ENCODE measurements around the gene FANCC. TPM values are rescaled to one million over a fixed set of nuclear protein-coding genes. Genes with fewer than 3 reads are reported as not detected.

FANCC gene
- total and polyA plus RNA-seq, 2 of the 13 experiments (the other 11 are each of a cell fraction or from before 2014, with no cell fraction given), result 7.4 to 8.6 TPM

DNA sequence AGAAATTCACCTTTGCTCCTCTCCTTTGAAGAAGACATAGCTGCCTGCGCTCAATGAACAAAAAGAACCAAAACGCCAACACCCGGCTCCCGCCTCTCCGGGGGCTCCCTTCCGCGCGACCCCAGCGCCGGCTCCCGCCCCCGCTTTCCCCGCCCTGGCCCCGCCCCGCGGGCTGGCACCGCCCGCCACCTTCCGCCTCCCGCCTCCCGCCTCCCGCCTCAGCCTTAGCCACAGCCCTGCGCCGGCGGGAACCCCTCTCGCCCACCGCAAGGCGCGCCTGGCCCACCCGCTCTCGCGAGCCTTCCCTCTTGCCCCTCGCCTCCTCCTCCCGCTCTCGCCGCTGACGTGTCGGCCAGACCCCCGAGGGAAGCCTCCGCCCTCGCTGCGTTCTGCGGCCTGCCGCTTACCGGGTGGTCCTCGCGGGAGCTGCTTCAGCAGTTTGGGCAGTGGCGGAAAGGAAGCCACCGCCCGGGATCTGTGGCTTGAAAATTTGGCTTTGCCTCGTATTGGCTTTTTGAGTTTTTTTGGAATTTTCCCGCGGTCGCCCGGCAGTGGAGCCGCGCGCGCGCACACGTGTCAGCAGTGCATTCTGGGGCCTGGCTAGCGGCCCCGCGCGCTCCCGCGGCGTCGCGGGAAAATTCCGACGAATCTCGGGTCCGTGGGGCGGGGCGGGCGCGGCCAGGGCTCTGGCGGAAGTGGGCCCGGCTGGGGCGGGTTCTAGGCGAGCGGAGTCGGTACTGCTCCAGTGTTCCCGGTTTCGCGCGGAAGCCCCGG, at the start of gene FANCC (continued):
- TF ChIP-seq ZNF331 (CRISPR knock-in tag; IDR thresholded peaks at IDR 0.05), result peak; percentile 30; the same call in 1 of the 2 replicates
- TF ChIP-seq TFE3 (CRISPR knock-in tag; IDR thresholded peaks at IDR 0.05), result peak; percentile 59
- peak; percentile 64 for TF ChIP-seq MED8 (CRISPR knock-in tag; IDR thresholded peaks at IDR 0.05; ENCODE audit: insufficient replicate concordance)
- no peak for TF ChIP-seq RFX5 (IDR thresholded peaks at IDR 0.05; ENCODE audit: low read depth, low read length)
- TF ChIP-seq, protein P1, sequence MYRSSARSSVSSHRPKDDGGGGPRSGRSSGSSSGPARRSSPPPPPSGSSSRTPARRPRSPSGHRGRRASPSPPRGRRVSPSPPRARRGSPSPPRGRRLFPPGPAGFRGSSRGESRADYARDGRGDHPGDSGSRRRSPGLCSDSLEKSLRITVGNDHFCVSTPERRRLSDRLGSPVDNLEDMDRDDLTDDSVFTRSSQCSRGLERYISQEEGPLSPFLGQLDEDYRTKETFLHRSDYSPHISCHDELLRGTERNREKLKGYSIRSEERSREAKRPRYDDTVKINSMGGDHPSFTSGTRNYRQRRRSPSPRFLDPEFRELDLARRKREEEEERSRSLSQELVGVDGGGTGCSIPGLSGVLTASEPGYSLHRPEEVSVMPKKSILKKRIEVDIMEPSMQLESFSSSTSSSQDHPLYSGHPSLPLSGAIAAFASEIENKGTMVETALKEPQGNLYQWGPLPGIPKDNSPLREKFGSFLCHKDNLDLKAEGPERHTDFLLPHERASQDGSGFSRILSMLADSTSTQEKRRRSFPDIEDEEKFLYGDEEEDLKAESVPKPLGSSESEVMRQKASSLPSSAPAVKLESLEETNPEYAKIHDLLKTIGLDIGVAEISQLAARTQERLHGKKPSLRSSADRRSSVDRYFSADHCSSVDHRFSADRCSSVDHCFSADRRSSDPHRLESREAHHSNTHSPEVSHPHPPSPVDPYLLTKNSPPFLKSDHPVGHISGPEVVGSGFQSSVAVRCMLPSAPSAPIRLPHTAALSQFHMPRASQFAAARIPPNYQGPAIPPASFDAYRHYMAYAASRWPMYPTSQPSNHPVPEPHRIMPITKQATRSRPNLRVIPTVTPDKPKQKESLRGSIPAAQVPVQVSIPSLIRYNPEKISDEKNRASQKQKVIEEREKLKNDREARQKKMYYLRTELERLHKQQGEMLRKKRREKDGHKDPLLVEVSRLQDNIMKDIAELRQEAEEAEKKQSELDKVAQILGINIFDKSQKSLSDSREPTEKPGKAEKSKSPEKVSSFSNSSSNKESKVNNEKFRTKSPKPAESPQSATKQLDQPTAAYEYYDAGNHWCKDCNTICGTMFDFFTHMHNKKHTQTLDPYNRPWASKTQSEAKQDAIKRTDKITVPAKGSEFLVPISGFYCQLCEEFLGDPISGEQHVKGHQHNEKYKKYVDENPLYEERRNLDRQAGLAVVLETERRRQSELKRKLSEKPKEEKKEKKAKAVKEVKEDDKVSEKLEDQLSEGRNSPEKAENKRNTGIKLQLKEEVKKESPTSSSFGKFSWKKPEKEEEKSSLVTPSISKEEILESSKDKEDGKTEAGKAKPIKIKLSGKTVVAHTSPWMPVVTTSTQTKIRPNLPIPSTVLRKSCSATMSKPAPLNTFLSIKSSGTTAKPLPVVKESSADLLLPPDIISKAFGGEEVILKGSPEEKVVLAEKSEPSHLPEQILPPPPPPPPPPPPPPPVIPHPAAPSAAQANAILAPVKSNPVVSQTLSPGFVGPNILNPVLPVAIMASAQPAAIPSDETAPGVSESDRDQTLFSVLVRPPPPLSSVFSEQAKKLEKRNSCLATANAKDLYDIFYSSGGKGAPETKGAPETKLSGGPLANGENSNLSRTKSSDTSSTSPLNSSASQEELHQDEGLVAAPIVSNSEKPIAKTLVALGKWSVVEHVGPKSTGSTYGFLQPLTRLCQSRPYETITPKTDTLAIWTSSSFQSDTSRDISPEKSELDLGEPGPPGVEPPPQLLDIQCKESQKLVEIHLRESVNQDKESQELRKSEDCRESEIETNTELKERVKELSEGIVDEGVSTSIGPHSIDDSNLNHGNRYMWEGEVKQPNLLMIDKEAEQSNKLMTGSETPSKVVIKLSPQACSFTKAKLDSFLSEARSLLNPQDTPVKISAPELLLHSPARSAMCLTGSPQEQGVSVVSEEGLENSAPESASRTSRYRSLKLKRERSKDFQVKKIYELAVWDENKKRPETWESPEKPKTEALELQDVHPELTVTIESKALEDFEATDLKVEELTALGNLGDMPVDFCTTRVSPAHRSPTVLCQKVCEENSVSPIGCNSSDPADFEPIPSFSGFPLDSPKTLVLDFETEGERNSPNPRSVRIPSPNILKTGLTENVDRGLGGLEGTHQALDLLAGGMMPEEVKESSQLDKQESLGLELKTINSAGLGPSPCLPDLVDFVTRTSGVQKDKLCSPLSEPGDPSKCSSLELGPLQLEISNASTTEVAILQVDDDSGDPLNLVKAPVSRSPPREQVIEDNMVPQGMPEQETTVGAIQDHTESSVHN (CRISPR knock-in tag; IDR thresholded peaks at IDR 0.05), result no peak
- peak; percentile 12 for TF ChIP-seq XRCC5 (optimal IDR thresholded peaks at IDR 0.05; ENCODE audit: low read length)
- no peak for TF ChIP-seq ZSCAN22 (CRISPR knock-in tag; IDR thresholded peaks at IDR 0.05)
- TF ChIP-seq BCL6 (CRISPR knock-in tag; IDR thresholded peaks at IDR 0.05), result no peak; the same call in 1 of the 2 replicates
- TF ChIP-seq ZFP36L2 (CRISPR knock-in tag; IDR thresholded peaks at IDR 0.05), result no peak
- TF ChIP-seq EEA1 (CRISPR knock-in tag; IDR thresholded peaks at IDR 0.05; ENCODE audit: borderline replicate concordance), result peak; percentile 78; the same call in 1 of the 2 replicates
- peak; percentile 77 for TF ChIP-seq THAP11 (CRISPR knock-in tag; IDR thresholded peaks at IDR 0.05)
- TF ChIP-seq, protein P2, sequence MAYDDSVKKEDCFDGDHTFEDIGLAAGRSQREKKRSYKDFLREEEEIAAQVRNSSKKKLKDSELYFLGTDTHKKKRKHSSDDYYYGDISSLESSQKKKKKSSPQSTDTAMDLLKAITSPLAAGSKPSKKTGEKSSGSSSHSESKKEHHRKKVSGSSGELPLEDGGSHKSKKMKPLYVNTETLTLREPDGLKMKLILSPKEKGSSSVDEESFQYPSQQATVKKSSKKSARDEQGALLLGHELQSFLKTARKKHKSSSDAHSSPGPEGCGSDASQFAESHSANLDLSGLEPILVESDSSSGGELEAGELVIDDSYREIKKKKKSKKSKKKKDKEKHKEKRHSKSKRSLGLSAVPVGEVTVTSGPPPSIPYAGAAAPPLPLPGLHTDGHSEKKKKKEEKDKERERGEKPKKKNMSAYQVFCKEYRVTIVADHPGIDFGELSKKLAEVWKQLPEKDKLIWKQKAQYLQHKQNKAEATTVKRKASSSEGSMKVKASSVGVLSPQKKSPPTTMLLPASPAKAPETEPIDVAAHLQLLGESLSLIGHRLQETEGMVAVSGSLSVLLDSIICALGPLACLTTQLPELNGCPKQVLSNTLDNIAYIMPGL (CRISPR knock-in tag; IDR thresholded peaks at IDR 0.05; ENCODE audit: borderline replicate concordance in 1 of 2, low read depth in 1 of 2), result peak; percentile 37 to 63; a peak in 3 of 4 replicates
- peak; percentile 50; the same call in 1 of the 2 replicates for TF ChIP-seq ZNF17 (CRISPR knock-in tag; IDR thresholded peaks at IDR 0.05)
- TF ChIP-seq POLR2AphosphoS2 (IDR thresholded peaks at IDR 0.05; ENCODE audit: low read depth, low read length), result peak; percentile 81; the same call in 1 of the 2 replicates
- TF ChIP-seq ZNF562 (CRISPR knock-in tag; IDR thresholded peaks at IDR 0.05; ENCODE audit: borderline replicate concordance), result no peak
- TF ChIP-seq MEF2D (CRISPR knock-in tag; IDR thresholded peaks at IDR 0.05), result 0 out of 2 replicates have a peak, but pooled peaks have one; percentile 60
- no peak for TF ChIP-seq ATF7 (IDR thresholded peaks at IDR 0.05)
- TF ChIP-seq ATF7 (CRISPR knock-in tag; IDR thresholded peaks at IDR 0.05), result peak; percentile 48; the same call in 1 of the 2 replicates
